Hindlimb muscle (tissue), 1 donor: ENCODE measurements around the gene ZNF862. TPM values are rescaled to one million over a fixed set of nuclear protein-coding genes. Genes with fewer than 3 reads are reported as not detected.
"Not testable (repeated sequence)": the region's sequence is repeated elsewhere in the genome, so short reads cannot be mapped to it uniquely, and the experiment has no call there.

Source experiments
- DNase-seq: peaks from one replicate; pipeline ENCODE4 v3.0.0-alpha.2; 2013
- polyA plus RNA-seq: library from polyadenylated mRNA; unstranded; fragments of 120-200 nt; gene quantifications from one replicate; pipeline ENCODE4 v1.2.1, GENCODE V29; 2013; ENCODE audit not compliant: insufficient read length

Gene ZNF862
- polyA plus RNA-seq, 1 donor, result 10.9 TPM

GRCh38 chr7:149882248-149883047 lies 44.3 kb downstream of the ZNF862 start:
- DNase-seq, result no peak

- DNase-seq, result no peak
Measured at GRCh38 chr7:149883048-149883438, 44.9 kb downstream of the ZNF862 start.

- no peak for DNase-seq
Measured at GRCh38 chr7:149883452-149883861, 45.3 kb downstream of the ZNF862 start.

GRCh38 chr7:149884016-149884415 lies 45.8 kb downstream of the ZNF862 start:
- DNase-seq, result no peak

- DNase-seq, result no peak
Measured at GRCh38 chr7:149884541-149884940, 46.4 kb downstream of the ZNF862 start.

- DNase-seq, result peak; percentile 66
Measured at GRCh38 chr7:149885191-149886017, 47.2 kb downstream of the ZNF862 start.

GRCh38 chr7:149886018-149886415 lies 47.8 kb downstream of the ZNF862 start:
- no peak for DNase-seq

GRCh38 chr7:149887311-149887710 lies 49.1 kb downstream of the ZNF862 start:
- no peak for DNase-seq

- not testable (repeated sequence) for DNase-seq
Measured at GRCh38 chr7:149890715-149891114, 52.5 kb downstream of the ZNF862 start.

- not testable (repeated sequence) for DNase-seq
Measured at GRCh38 chr7:149894957-149895356, 56.8 kb downstream of the ZNF862 start.

GRCh38 chr7:149907776-149908376 lies 69.7 kb downstream of the ZNF862 start:
- DNase-seq, result not testable (repeated sequence)

- DNase-seq, result not testable (repeated sequence)
Measured at GRCh38 chr7:149910219-149910618, 72.0 kb downstream of the ZNF862 start.

GRCh38 chr7:149912126-149912525 lies 74.0 kb downstream of the ZNF862 start:
- not testable (repeated sequence) for DNase-seq

Other genes starting within 250 kb of the ZNF862 start
- 9.1 TPM for gene ZNF467, start 64.8 kb upstream of the ZNF862 start, polyA plus RNA-seq
- gene ATP6V0E2, start 35.6 kb downstream of the ZNF862 start, polyA plus RNA-seq, result 6.6 TPM